Cortex of kidney (tissue), 1 donor: ENCODE data around the gene ADD2.

Experiments used
- DNase-seq: peaks from one replicate; lab custom pipeline; 2025; lab: John Stamatoyannopoulos, UW

Gene ADD2

GRCh38 chr2:70718736-70719135 lies 49.3 kb downstream of the ADD2 start:
- DNase-seq: no peak

GRCh38 chr2:70718241-70718640 lies 49.8 kb downstream of the ADD2 start:
- DNase-seq: no peak

- no peak for DNase-seq
These were observed 50.5 kb downstream of the ADD2 start for GRCh38 chr2:70717431-70718038.

DNA sequence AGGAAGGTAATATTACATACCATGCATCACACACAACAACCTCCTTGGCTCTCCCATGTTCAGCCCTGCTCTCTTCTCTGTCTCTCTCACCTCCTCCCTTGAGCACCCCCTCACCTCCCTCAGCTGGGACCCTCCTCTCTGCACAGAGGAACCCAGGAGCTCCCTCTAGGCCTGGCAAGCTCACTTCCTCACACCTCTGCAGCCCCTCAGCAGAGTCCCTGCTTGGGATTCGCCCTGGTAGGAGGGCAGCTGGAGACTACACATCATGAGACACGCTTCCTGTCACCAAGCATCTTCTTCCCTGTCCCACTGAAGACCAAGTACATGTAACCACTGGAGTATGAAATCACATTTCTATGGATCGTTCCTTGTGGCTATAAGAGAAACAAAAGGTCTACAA lies 51.0 kb downstream of the ADD2 start:
- DNase-seq: no peak

GRCh38 chr2:70716131-70716743 lies 51.8 kb downstream of the ADD2 start:
- no peak for DNase-seq

DNA sequence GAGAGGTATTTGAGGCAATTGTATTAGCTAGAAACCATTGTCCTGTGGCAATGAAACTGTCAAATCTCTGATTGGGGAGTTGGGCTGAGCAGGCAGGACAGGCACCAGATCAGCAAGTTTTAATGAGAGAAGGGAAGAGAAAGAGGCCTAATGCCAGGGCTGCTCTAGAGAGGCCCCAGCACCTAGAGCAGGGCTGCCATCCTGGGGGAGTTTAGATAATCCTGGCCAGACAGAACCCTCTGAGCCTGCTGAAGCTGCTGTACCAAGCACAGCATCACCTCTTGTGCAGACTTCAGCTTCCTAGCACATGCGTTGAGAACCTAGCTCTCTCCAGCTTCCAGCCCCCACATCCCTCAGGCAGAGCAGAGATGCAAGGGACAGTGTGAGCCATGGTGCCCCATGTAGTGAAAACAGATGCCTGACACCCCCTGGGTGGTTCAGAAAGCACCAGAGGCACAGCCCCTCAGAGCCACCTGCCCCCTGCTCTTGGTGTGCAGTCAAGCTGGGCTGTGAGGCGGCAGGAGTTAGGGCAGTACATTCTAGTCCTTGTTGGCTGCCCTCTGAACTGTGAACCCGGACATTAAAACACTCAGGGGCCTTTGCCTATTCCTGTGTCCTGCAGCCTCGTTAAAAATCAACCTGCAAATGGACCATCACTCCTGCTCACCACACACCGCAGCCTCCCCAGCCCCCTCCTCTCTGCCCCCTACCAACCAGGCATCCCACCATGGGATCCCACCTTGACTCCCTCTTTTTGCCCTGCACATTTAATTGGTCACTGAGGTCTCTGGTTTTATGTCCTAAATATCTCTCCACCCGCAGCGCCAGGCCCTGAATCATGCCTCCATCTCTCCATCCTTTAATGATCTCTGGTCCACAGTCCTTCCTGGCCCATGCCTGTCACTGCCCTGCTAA lies 52.7 kb downstream of the ADD2 start:
- no peak for DNase-seq

DNA sequence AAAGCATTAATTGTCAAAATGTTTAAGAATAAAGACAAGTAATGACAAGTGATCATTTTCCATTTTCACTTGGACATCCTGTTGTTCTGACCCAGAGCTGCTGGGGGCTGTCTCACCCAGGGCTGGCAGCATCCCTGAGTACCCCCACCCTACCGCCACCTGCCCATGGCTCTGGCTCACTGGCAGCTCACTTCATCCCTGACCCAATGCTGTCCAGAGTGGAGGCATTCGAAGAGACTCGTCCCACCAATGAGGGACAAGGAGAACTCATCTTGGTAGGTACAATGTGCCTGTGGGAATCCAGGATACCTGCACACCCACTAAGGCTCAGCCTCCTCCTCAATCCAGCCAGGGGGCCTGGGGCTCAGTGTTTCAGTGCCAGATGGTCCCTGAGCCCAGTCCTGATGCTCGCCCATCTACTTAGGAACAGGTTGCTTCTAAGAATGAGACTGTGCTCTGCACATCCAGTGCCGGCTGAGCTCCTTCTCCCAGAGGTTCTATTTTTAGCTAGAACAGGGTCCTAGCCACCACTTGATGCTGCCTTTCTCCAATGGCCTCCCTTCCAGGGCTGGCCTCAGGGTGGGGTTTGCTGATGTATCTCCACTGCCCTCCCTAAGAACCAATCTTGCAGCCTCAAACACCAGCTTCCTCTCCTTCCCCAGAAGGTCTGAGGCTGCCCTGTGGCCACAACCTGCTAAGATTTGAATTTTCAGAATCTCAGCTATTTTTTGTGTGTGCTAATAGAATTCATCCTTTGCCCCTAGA lies 53.7 kb downstream of the ADD2 start:
- no peak for DNase-seq

- DNase-seq: no peak
These were observed 55.1 kb downstream of the ADD2 start for GRCh38 chr2:70712916-70713315.

- DNase-seq: no peak
These were observed 56.8 kb downstream of the ADD2 start for GRCh38 chr2:70711191-70711590.

DNA sequence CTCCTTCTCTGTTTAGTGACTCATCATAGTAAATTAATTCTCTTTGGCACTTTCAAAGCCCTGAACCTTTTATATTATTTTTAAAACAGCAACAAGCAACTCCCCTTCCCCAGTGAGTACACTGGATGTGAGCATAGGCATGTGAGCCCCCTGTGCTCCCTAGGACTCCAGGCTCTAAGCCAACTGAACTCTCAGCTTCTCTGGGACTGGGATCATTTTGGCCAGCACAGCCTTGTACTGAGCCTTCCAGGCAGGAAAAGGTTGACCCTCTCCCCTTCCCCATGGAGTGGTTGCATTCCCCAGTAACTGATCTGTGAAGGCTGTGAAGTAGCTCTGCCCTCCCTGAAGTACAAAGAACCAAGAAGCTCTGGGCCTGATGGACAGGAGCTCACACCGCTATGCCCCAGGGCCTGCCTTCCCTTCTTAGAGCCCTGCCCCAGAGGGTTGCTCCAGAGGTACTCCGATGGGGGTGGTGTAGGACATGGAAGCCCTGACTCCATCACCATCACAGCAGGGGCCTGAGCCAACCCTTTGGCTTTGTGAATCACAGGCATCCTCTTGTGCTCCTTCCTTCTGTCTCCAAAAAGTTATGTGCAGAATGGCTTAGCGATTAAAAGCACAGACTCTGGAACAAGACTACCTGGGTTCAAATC lies 57.8 kb downstream of the ADD2 start:
- DNase-seq: no peak

GRCh38 chr2:70709275-70710037 lies 58.5 kb downstream of the ADD2 start:
- no peak for DNase-seq

- DNase-seq: no peak
These were observed 59.4 kb downstream of the ADD2 start for GRCh38 chr2:70708376-70709199.

DNA sequence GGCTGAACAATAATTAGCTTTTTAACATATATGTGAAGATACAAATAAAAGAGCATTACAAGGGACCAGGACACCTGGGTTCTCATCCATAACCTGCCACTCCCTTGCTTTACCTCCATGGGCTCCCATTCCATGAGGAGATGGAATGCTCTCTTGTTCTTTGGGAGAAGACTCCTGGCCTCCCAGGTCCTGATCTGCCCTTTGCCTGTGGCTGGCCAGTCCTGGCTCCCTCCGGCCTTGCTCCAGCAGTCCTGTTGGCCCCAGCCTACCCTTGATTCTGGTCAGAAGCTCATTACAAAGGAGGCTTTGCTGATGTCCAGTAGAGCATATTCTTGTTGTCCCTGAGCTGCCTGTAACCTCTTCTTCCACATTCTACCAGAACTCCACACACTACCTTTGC lies 60.3 kb downstream of the ADD2 start:
- DNase-seq: no peak

DNA sequence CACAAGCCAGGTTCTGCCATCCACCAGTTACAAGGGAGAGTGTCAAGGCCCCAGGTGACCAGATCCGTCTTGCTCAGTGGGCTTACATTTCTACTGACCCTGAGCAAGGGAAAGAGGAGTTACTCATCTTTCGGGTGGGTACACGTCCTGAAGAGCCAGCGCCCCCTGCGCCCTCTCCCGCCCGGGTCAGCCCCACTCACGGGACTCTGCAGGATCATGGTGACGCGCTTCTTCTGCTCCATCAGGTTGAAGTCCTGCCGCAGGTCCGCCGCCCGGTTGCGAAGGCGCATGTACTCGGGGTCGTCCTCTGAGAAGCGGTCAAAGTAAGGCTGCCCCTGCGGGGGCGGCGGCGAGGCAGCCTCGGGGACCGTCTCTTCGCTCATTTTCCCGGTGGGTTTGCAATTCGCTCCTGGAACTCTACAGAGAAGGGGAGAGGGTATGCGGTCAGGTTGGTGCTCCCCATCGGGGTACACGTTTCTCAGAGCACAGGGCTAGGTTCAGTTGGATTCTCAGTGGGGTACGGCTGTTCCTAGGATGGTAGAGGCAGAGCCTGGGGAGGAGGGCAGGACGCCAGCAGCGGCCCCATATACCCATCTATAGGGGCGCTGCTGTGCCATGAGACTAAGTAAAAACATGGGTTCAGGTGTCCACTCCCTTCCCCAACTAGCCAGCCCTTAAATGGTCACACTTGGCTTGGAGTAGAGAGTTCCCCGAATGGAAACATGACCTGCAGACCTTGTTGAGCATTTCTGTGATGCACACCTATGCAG lies 61.8 kb downstream of the ADD2 start:
- DNase-seq: no peak

DNA sequence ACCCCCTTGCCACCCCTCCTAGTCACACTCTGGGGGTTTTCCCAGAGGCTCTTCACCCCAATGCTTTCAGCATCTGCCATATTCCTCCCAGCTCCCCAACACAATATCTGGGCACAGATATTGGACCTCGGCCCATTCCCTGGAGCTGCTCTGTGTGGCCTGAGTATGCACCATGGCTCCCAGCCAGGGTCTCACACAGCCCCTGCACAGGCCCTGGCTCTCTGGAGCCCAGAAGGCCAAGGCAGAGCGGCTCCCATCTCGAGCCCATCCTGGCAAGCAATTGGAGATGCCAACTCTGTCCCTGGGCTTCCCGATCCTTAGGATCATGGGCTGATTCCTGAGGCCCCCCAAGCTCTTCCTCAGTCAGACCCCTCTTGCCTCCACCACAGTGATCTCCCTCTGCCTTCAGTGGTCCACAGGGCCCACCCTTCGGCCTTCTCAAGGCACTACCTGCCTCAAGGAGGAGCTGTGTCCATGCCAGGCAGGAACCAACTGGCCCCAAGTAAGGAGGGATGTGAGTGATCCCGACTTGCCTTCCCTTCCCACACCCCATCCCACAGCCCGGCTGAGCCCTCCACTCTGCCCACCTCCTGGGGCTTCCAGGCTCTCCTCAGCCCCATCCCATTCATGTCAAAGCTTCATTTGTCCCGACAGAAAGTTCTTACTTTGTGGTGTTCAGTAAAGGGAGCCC lies 62.7 kb downstream of the ADD2 start:
- DNase-seq: no peak

DNA sequence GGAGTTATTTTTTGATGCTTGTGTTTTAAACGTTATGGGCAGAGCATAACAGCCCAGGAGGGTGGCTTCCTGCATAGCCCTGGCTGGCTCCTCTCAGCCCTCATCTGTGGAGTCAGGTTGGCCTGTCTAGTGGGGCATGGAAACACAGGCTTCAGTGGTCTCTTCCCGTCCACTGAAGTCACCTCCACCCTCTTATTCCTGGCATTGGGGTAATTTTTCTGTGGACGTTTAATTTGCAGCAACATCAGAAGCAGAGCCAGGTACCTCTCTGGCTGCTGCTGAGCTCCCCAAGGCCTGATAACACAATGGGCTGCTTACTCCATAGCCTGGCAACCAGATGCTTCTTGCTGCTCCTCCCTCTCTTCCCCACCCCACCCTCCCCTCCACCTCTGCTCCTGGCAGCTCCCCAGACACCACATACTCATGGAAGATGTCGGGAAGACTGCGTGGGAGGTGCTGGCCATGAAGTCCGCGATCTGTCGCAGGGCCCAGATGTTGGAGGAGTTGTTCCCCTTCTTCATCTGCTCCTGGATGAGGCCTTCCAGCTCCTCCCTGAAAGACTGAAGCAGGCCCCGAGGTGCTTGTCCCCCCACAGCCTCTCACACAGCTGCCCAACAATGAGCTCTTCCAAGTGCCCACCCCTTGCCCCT lies 64.0 kb downstream of the ADD2 start:
- DNase-seq: no peak

DNA sequence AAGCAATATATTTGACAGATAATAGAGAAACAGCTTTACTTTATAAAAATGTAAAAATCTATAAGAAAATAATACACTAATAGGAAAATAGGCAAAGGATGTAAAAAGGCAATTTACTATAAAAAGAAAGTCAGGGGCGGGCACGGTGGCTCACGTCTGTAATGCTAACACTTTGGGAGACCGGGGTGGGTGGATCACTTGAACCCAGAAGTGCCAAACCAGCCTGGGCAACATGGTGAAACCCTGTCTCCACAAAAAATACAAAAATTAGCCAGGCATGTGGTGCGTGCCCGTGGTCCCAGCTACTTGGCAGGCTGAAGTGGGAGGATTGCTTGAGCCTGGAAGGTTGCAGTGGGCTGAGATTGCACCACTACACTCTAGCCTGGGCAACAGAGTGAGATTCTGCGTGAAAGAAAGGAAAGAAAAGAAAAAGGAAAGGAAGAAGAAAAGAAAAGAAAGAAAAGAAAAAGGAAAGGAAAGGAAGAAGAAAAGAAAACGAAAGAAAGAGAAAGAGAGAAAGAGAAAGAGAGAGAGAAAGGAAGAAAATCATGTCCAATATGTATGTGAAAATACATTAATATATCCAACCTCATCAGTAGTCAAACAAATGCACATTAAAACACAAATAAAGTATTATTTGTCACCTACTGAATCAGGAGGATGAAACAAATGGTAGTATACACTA lies 65.1 kb downstream of the ADD2 start:
- DNase-seq: no peak

- DNase-seq: no peak
These were observed 69.2 kb downstream of the ADD2 start for GRCh38 chr2:70698847-70699246.
